ENCODE measurements around the gene TCERG1. TPM values are rescaled to one million over a fixed set of nuclear protein-coding genes. Genes with fewer than 3 reads are reported as not detected.
"Not testable (repeated sequence)": the region's sequence is repeated elsewhere in the genome, so short reads cannot be mapped to it uniquely, and the experiment has no call there.

The TCERG1 gene
- total RNA-seq, 1 donor from 2014 or later: 43.6 TPM

DNA sequence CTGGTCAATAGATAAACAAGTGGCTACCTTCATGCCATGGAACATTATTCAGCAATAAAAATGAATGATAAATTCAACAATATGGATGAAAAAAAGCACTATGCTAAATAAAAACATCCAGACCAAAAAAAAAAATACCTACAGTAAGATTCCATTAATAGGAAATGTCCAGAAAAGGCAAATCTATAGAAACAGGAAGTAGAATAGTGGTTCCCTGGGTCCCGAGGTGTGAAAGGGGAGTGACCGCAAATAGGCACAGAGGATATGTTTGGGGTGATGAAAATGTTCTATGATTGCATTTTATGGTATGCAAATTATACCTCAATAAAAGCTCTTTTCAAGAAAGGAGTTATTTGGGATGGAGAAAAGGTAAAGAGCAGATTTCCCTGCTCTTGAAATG is 72.4 kb downstream of the TCERG1 start:
- DNase-seq (ENCODE audit: extremely low read depth, low read depth, low spot score): no peak

DNA sequence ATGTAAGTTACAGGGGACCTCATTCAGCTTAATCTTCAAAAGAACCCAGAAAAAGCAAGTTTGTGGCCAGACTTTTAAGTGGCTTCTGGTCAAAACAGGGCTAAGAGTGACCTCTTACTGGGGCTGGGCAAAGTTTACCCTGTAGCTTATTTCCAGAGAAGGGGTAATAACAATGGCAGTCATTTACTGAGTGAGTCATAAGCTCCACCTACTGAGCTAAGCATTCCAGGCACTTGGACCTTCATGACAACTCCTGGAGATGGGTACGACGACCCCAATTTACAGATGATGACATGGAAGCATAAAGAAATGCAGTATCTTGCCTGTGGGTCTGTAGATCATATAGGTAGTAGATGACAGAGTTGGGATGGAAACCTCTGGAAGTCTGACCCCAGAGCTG is 73.6 kb downstream of the TCERG1 start:
- no peak for DNase-seq (ENCODE audit: extremely low read depth, low read depth, low spot score)

DNA sequence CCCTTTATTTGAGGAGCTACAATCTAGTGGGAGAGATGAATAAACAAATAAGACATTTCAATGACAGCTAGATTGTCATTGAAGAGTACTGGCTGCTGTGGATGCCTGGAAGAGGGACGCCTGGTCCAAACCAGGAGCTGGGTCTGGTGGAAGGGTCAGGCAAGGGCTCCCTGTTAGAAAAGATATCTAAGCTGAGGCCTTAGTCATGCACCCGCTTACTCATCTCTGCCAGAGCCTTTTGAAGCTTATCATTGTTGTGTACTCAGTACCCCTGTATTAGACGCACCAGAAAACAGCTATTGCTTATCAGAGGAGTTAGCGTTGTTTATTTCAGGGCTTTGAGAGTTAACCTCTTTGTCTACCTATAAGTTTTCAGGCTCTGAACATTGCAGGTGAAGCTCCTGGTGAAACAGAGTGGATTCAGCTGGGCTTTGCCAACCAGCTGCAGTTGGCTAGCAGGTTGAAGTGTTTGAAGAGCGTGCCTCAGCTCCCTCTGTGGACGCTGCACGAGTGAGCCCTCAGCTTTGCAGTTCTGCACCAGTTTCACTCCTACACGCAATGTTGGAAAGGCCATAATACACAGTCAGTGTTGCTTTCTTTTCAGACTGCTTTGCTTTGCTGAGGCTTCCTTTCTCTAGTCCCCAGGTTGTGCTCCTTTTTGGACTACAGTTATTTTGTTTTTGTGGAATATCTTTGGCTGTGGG is 74.4 kb downstream of the TCERG1 start:
- no peak for DNase-seq (ENCODE audit: extremely low read depth, low read depth, low spot score)

DNA sequence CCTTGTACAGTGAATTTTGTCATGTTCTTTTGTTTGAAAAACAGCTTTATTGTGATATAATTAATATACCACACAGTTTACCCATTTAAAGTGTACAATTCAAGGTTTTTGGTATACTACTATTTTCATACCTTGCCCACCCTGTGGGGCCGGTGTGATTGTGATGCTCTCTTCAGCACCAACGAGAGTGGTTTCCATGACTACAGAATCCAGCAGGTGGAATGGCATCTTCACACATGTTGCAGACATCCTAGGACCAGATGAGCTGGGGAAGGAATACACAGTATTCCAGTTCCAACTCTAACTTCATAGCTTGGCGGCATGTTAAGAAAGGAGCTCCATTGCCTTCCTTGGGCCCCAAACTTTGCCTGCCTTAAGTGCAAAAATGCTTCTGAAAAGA is 76.6 kb downstream of the TCERG1 start:
- no peak for DNase-seq (ENCODE audit: extremely low read depth, low read depth, low spot score)

DNA sequence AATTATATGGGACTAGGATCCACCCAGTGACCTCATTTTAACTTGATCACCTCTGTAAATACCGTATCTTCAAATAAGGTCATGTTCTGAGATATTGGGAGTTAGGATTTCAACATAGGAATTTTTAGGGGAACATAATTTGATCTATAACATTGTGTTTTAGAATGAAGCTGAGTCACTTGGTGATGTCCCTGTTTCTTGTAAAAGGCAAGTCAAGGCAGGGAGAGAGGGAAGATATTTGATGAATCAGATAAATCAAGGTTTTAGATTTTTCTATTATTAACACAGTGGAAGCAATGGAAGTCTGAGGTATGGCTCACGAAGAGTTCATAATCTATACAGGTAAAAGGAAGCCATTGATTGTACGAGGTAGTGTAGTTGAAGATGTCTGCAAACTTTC is 80.7 kb downstream of the TCERG1 start:
- DNase-seq (ENCODE audit: extremely low read depth, low read depth, low spot score): no peak

DNA sequence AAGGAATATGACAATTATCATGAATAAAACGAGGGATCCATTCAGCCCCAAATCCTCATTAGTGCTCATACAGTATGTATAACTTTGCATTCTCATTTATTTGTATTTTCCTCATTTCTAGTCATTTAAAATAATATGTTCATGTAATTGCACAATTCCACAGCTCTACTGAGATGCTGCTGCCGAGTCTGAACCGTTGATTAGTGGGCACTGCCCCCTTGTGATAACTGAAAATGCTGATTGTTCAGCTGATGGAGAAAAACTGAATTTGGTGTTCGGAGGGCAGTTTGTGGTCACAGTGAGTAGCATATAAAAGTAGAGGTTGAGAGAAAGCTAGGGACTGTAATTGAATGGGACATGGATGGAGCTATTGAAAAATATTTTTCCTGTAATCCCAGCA is 81.1 kb downstream of the TCERG1 start:
- DNase-seq (ENCODE audit: extremely low read depth, low read depth, low spot score): no peak

DNA sequence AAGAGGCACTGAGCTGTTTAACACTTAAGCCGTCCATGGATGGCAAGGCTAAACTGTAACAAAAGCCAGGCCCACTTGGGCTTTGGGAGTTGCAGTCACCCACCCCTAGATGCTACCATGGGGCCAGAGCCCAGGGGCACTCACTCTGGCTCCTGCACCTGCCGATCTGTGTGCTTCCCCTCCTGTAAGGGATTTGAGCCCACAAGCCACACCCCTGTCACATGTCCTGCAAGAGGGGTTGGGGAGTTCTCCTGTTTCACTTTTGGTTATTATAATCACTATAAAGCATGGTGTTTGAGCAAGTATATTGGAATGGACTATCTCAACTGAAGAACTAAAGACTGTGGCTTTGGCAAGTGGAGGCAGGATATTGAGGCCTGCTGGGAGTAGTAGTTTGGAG is 82.9 kb downstream of the TCERG1 start:
- no peak for DNase-seq (ENCODE audit: extremely low read depth, low read depth, low spot score)

DNA sequence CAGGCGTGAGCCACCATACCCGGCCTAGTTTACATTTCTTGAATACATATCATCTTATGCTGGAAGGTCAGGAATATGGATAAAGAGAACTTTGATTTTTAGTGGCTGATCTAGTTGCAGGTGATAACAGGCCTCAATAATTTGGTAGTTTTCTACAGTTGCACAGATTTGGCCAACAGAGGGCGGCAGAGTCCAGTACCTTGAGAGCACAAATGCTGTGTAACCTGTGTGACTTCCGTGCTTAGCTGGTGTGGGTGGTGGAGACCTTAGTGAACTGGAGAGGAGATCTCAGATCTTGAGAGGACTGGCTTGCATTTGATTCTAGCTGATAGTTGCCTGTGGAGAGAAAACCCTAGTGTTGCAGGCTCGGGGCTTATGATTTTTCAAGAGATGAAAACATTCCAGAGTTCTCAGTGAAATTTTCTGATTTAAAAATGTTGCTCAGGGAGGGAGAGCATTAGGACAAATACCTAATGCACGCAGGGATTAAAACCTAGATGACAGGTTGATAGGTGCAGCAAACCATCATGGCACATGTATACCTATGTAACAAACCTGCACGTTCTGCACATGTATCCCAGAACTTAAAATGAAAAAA is 86.2 kb downstream of the TCERG1 start:
- DNase-seq (ENCODE audit: extremely low read depth, low read depth, low spot score): peak; percentile 20

DNA sequence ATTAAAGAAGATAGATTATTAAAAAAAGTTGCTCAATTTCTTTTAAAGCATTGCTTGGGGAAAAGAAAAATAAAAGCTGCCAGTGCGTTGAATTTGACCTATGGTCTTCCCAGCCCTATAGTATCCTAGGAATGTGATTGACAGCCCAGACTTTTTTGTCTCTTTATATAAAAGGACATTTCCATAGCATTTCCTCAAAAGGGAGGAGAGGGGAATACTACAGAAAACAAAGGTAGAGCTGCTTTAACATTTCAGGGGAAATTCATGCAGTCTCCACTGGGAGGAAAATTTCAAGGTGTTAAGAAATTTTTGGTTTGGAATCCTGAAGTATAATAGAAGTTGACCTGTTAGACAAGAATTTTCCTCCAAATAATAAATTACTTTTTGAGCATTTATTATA is 86.7 kb downstream of the TCERG1 start:
- no peak for DNase-seq (ENCODE audit: extremely low read depth, low read depth, low spot score)

DNA sequence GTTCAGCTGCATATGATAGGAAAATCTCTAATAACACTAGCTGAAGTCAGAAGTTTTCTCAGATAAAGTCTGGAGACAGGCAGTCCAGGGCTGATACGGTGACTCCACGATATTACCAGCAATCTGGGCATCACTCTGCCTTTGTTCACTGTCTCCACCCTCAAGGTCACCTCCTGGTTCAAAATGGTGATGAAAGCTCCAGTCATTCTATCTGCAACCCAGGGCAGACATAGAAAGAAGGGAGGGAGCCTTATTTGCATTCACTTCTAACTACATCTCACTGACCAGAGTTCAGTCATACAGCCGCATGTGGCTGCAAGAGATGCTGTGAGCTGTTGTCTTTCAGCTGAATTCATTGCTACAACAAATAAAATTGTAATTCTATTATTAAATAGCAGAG is 91.3 kb downstream of the TCERG1 start:
- no peak for DNase-seq (ENCODE audit: extremely low read depth, low read depth, low spot score)

DNA sequence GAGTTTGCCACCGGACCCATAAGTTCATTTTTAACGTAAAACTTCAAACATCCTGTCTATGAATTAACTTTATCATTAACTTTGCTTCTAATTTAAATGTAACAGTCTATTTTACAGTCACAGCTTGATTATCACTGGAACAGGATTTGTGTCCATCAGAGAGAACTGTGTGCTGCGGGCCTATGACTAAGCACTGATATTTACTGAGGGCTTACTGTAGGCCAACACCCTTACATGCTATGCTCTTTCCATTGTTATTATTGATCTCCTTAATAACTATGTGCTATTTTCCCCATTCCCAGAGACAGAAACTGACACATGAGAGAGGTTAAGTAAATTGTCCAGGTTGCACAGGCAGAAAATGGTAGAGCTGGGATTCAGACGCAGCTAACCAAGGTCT is 92.8 kb downstream of the TCERG1 start:
- DNase-seq (ENCODE audit: extremely low read depth, low read depth, low spot score): no peak

DNA sequence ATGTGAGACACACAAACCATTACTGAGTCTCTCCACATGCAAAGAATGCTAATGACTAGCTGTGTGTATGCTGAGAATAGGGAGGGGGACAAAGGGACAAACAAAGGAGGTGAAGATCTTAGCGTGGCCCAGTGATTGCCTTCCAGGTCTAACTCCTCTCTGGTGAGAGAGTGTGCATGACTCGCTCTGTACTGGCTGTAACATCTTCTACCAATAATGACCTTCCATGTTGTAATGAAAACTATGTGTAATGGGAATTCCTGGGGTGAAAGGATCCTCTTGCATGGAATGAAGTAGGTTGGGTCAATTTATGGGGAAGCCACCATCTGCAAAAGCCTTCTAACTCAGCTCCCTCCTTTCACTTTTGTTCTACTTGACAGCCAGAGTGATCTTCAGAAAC is 93.3 kb downstream of the TCERG1 start:
- no peak for DNase-seq (ENCODE audit: extremely low read depth, low read depth, low spot score)

DNA sequence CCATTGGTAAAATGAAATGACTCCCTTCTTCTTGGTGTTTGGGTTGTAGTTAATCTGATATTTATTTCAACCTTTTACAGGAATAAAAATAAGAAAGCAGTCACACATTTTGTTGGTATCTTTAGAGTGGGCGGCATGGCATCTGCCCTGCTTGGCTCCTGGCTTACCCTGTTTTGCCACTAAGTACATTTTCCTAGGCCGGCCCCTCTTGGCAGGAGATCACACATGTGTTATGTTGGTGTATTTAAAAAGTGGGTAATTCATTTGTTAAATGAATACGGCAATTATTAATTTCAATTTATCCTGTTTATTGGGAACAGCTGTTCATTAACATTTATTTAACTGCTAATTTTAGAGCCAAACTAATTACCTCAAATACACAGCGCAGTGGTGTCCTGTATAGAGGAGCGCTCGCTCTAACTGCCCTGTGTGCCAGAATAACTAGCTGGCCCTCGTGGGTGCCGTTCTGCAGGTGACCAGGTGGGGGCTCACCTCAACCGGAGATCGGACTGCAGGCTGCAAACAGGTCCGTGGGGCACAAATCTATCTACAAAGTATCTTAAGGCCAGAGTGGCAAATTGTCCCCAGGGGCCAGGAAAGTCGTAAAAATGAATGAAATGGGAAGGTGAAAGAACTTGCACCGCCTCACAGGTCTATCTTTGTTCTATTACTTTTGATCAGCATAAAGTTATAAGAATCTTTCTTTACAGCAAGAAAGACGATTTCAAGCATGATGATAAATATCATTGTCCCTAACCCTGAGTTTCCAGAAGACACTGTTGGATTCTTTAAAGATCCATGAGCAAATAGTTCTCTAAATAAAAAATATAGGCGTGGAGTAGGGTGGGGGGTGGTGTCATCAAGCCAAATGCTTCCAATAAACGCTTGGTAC is 95.1 kb downstream of the TCERG1 start:
- DNase-seq (ENCODE audit: extremely low read depth, low read depth, low spot score): peak; percentile 23

DNA sequence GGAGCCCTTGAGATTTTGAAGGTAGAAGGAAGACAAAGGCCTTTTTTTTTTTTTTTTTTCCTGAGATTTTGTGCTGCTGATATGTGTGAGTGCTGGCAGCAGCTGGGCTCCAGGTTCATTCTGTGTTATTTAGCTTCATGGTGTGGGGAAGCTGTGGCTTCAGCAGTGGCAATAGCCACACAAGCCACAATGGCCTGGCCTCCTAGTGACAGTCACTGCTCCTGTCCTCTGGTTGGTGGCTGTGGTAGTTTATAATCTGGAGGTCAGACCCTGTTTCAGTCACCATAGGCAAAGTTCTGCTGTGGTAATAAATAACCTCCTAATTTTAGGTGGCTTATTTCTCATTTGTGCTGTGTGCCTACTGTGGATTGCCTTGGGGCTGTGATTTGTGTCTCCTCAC is 97.1 kb downstream of the TCERG1 start:
- DNase-seq (ENCODE audit: extremely low read depth, low read depth, low spot score): no peak

DNA sequence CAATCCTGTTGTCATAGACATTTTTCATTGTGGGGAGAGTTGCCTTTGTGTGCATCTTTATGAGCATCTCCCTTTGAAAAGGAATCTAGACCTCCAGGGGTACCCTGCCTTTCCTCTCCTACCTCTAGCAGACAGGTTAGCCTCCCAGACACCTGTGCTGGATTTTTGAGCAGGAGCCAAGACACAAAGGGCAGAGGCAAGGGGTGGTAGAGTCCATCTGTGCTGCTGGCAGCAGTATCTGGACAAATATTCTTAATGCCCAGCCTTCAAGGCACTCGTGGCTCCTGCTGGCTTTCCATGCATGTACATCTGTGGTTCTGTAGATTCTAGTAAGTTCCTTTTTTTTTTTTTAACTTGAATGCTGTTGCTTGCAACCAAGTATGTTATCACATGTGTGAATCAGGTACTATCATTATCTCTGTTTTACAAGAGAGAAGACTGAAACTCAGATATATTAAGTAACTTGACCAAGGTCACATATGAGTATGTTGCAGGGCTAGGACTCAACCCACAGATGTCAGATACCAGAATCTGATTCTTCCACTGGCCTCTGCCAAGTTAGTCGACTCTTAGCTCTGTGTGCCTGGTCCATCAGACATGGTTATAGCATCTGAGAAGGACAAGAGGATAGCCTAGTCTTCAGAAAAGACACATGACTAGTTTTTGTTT is 101.8 kb downstream of the TCERG1 start:
- no peak for DNase-seq (ENCODE audit: extremely low read depth, low read depth, low spot score)

DNA sequence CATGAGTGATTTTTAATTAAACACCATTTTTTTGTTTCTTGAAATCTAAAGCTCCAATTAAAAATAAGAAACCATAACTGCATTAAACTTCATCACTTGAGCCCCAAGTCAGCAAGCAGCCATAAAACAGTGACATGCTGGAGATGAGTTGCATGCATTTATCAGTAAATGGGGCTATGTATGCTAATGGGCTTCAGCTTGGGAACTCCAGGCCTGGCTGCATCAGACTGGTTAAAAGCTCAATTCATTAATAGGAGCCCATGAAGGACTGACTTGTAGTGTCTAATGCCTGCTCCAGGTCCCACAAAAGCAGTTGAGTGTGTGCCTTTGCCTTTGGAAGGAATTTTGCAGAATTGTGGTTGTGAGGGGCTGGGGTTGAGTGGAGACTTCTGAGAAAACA is 102.5 kb downstream of the TCERG1 start:
- DNase-seq (ENCODE audit: extremely low read depth, low read depth, low spot score): no peak

DNA sequence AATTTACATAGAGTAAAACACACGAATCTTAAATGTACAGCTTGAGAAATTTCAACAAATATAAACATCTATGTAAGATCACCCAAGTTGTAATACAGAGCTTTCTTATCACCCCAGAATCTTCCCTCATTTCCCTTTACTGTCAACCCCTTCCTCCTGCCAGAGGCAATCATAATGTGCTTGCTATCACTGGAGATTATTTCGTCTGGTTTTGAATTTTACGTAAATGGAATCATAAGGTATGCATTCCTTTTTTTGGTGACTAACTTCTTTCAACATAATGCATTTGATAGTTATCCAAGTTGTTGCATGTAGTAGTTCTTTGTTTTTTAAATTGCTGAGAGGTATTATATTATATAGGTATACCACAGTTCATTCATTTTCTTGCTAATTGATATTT is 106.3 kb downstream of the TCERG1 start:
- DNase-seq (ENCODE audit: extremely low read depth, low read depth, low spot score): no peak

DNA sequence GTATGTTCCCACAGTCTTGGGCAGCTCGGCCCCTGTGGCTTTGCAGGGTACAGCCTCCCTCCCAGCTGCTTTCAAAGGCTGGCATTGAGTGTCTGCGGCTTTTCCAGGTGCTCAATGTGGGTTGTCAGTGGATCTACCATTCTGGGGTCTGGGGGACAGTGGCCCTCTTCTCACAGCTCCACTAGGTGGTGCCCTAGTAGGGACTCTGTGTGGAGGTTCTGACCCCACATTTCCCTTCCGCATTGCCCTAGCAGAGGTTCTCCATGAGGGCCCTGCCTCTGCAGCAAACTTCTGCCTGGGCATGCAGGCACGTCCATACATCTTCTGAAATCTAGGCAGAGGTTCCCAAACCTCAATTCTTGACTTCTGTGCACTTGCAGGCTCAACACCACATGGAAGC is 109.8 kb downstream of the TCERG1 start:
- DNase-seq (ENCODE audit: extremely low read depth, low read depth, low spot score): not testable (repeated sequence)

DNA sequence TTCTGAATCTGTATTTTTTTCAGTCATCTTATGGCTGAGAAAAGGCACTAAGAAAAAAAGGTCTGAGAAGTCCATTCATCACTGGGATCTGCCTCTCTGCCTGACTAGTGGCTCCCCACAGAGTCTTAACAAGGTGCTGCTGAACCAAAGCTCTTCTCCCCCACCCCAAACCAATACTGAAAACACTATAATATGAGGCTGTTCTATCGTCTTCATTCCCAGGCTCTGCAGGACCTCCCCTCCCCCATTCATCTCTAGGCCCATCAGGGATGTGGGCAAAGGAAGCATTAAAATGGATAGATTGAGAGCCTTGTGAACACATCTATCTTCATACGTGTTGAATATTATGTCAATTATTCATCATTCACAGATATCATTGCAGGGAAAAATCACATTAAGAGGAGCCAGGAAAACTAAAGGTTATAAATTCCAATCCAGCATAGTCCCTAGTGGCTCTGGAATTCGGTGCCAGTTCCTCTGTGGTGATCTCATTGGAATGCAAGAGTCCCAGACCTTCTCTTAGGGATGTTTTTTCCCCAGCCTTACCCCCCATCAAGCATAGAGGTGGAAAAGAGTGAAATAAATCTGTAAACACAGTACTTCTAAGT is 113.2 kb downstream of the TCERG1 start:
- no peak for DNase-seq (ENCODE audit: extremely low read depth, low read depth, low spot score)
